ENCODE measurements around the gene ATN1. TPM values are rescaled to one million over a fixed set of nuclear protein-coding genes. Genes with fewer than 3 reads are reported as not detected.
A peak's percentile ranks its signal among the peaks of the same experiment; 100 is the strongest.

The ATN1 gene
- total and polyA plus RNA-seq, 9 of the 15 experiments (the other 6 are each of a cell fraction or from before 2014, with no cell fraction given), result 0.15 to 49.8 (median 2.7) TPM

DNA sequence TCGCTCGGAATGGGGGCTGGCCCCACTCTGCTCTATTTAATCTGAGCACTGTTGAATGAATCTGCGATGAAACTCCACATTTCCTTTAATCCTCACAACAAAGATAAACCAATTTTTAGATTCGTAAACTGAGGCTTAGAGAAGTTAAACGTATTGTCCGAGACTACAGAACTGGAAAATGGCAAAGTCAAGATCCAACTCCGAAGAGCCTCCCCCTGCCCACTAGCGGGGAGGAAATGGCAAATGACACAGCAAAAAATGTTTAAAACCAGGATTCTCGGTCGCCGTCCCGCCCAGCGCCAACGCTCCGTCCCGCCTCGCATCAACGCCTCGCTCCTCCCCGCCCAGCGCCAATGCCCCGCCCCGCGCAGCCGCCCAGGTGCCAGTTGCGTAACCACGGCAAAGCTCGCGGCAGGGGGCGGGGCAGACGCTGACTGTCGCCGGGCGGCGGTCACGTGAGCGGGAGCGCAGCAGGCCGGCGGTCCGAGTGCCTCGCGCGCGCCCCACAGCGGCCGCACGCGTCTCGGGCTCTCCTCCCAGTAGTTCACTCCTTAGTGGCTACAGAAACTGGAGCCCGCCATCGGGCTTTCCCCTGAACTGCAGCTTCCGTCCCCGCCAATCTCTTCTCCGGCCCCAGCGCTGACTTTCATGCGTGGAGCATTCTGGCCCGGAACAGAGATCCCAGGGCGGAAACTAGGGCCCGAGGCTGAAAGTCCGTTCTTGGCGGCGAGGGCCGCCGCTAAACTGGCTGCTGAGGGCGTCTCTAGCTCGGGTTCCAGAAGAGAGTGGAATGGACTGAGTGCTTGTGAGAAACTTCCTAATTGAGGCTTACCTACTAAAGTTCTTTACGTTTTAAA, 36.7 kb upstream of the ATN1 start (continued):
- TF ChIP-seq REST (IDR thresholded peaks at IDR 0.05; ENCODE audit: borderline replicate concordance), result peak; percentile 89
- no peak for TF ChIP-seq REST (CRISPR knock-in tag; IDR thresholded peaks at IDR 0.05; ENCODE audit: low read depth)
- TF ChIP-seq, protein P1, sequence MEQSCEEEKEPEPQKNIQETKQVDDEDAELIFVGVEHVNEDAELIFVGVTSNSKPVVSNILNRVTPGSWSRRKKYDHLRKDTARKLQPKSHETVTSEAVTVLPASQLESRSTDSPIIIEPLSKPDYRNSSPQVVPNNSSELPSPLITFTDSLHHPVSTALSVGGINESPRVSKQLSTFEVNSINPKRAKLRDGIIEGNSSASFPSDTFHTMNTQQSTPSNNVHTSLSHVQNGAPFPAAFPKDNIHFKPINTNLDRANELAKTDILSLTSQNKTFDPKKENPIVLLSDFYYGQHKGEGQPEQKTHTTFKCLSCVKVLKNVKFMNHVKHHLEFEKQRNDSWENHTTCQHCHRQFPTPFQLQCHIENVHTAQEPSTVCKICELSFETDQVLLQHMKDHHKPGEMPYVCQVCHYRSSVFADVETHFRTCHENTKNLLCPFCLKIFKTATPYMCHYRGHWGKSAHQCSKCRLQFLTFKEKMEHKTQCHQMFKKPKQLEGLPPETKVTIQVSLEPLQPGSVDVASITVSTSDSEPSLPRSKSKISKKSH (CRISPR knock-in tag; IDR thresholded peaks at IDR 0.05), result no peak
- TF ChIP-seq, protein P2, sequence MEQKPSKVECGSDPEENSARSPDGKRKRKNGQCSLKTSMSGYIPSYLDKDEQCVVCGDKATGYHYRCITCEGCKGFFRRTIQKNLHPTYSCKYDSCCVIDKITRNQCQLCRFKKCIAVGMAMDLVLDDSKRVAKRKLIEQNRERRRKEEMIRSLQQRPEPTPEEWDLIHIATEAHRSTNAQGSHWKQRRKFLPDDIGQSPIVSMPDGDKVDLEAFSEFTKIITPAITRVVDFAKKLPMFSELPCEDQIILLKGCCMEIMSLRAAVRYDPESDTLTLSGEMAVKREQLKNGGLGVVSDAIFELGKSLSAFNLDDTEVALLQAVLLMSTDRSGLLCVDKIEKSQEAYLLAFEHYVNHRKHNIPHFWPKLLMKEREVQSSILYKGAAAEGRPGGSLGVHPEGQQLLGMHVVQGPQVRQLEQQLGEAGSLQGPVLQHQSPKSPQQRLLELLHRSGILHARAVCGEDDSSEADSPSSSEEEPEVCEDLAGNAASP (IDR thresholded peaks at IDR 0.05), result no peak
- no peak for TF ChIP-seq NBN (IDR thresholded peaks at IDR 0.05; ENCODE audit: low read depth)
- TF ChIP-seq CREB1 (IDR thresholded peaks at IDR 0.05), result peak; percentile 73
- TF ChIP-seq CREB1 (CRISPR knock-in tag; IDR thresholded peaks at IDR 0.05), result peak; percentile 76
- no peak for TF ChIP-seq NFYB (IDR thresholded peaks at IDR 0.05; ENCODE audit: extremely low read depth, insufficient read length)
- peak; percentile 89 for TF ChIP-seq NFE2L1 (tag; IDR thresholded peaks at IDR 0.05; ENCODE audit: borderline replicate concordance, low read depth)
- TF ChIP-seq KAT7 (CRISPR knock-in tag; IDR thresholded peaks at IDR 0.05; ENCODE audit: borderline replicate concordance), result no peak
- TF ChIP-seq, protein P3, sequence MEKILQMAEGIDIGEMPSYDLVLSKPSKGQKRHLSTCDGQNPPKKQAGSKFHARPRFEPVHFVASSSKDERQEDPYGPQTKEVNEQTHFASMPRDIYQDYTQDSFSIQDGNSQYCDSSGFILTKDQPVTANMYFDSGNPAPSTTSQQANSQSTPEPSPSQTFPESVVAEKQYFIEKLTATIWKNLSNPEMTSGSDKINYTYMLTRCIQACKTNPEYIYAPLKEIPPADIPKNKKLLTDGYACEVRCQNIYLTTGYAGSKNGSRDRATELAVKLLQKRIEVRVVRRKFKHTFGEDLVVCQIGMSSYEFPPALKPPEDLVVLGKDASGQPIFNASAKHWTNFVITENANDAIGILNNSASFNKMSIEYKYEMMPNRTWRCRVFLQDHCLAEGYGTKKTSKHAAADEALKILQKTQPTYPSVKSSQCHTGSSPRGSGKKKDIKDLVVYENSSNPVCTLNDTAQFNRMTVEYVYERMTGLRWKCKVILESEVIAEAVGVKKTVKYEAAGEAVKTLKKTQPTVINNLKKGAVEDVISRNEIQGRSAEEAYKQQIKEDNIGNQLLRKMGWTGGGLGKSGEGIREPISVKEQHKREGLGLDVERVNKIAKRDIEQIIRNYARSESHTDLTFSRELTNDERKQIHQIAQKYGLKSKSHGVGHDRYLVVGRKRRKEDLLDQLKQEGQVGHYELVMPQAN (IDR thresholded peaks at IDR 0.05; ENCODE audit: borderline replicate concordance), result no peak

Measured in K562 (cell line).